Choroid plexus epithelial cell (primary cell): ENCODE measurements around the gene MMADHC.

Experiments used
- DNase-seq: peaks from one replicate; pipeline ENCODE4 v3.0.0-alpha.2; 2010; ENCODE audit warnings: low read depth
- H3K4me3 ChIP-seq: 2 replicates; pipeline ENCODE4 v1.5.1; 2011; ENCODE audit warnings: low read depth, mild to moderate bottlenecking, control low read depth, low read length, moderate library complexity
- CTCF ChIP-seq: conservative IDR thresholded peaks from 2 replicates; pipeline ENCODE4 v1.5.1; 2011; ENCODE audit warnings: low read depth, mild to moderate bottlenecking, control low read depth, inconsistent platforms, low read length, moderate library complexity

The MMADHC gene

GRCh38 chr2:149596471-149596870 lies 8.9 kb upstream of the MMADHC start:
- TF ChIP-seq CTCF = no peak
- DNase-seq = no peak
- H3K4me3 ChIP-seq = no peak overlapping the region

GRCh38 chr2:149595056-149595963 lies 7.7 kb upstream of the MMADHC start:
- DNase-seq = peak; percentile 49
- H3K4me3 ChIP-seq = no peak overlapping the region
- TF ChIP-seq CTCF = peak; percentile 58

GRCh38 chr2:149594411-149594810 lies 6.8 kb upstream of the MMADHC start:
- TF ChIP-seq CTCF = no peak
- no peak for DNase-seq
- H3K4me3 ChIP-seq = no peak overlapping the region

GRCh38 chr2:149587950-149588487 lies 444 bp upstream of the MMADHC start:
- peak overlapping the region; percentile 90 for H3K4me3 ChIP-seq
- DNase-seq = no peak
- no peak for TF ChIP-seq CTCF

GRCh38 chr2:149586898-149587219 lies 716 bp downstream of the MMADHC start:
- DNase-seq = no peak

GRCh38 chr2:149586063-149586462 lies 1.5 kb downstream of the MMADHC start:
- no peak for DNase-seq
- peak overlapping the region; percentile 90 for H3K4me3 ChIP-seq
- TF ChIP-seq CTCF = no peak

More at GRCh38 chr2:149586898-149587219, 716 bp downstream of the MMADHC start:
- H3K4me3 ChIP-seq = peak overlapping the region; percentile 90
- no peak for TF ChIP-seq CTCF
